Measurements from ENCODE around the gene NAV2. TPM values are rescaled to one million over a fixed set of nuclear protein-coding genes. Genes with fewer than 3 reads are reported as not detected.

NAV2 gene
- total RNA-seq, 1 donor from 2014 or later = 9.6 TPM

DNA sequence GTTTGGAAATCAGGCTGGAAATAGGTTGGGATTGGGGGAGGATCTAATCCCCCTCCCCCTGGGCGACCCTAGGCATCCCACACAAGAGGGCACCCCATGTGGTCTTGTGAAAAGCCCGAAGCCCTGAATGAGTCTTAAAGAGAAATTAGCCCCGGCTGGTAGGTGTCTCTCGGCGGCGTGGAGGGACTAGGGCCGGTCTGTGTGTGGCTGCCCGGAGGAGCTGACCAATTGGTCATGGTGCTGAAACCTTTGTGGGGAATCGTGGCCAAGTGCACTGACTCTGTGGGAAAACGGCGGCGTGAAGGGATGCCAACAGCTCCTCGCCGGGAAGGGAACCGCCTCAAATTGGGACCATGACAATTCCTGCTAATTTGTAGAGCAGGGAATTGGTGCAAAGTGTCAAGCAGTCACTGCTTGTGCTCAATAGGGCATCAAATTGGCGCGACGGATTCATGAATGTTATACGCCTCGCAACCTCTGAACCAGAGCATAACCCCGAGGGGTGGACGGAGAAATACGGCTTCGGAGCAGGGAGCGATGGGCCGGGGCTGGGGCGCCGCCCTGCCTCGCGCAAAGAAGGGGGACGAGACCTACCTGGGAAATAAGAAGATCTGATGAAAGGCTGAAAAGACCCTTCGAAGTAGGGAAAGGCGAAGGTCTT is 446.1 kb downstream of the NAV2 start:
- Histone ChIP-seq H3K4me2 (peak overlapping the region; percentile 96), H3K4me3 (peak overlapping the region; percentile 65)

DNA sequence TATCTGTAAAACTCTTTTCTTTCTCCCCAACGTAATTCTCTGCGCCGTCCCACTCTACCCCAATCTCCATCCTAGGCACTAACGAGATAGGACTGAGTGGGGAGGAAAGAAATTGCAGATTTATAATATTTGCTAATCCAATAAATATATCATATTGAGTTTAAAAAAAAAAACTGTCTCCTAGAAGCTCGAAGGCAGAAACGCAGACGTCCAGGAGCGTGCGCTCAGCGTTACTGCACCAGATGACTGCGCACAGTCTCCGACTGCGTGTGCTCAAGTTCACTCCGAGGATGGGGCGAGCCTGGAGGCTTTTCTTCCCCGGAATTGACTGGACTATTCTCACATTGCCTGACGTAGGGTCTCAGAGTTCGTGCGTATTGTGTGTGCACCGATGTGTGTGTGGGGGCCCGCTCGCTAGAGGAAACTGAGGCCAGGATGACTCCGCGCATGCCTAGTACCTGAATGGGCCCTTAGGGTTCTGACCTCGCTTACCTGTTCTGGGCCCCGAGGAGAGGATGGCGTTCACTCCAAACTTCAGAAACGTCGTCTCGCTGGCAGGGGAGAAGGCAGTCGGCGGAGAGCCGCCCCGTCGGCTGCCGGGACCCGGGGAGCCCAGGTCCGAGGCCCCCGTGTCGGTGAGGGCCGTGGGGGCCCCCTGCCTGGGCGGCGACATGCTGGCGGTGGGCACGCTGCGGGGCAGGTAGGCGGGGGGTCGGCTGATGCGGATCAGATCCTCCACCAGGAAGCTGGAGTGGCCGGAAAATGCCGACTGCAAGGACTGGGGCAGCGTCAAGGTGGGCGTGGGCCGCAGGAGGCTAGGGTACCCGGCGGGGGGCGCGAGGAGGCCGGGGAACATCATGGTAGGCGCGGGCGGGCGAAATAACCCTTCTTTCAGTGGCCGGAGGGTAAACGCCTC is 447.1 kb downstream of the NAV2 start:
- peak; percentile 36 for DNase-seq (ENCODE audit: low spot score)
- H3K36me3 Mint-ChIP-seq = peaks cover 3% of the 10 kb centered on the region
- Histone ChIP-seq H3K9ac (no peak overlapping the region), H3K27me3 (peaks cover 88% of the 10 kb centered on the region), H3K4me1 (peaks cover 82% of the 10 kb centered on the region), H3K4me2 (peak overlapping the region; percentile 96), H3K36me3 (no peaks in the 10 kb centered on the region), H4K20me1 (ENCODE audit: low read depth) (peaks cover 44% of the 10 kb centered on the region), H3K9me3 (ENCODE audit: low read depth) (no peaks in the 10 kb centered on the region), H3K4me3 (peak overlapping the region; percentile 65), H3K27ac (no peak overlapping the region), H3K79me2 (ENCODE audit: low read depth) (peaks cover 9% of the 10 kb centered on the region), H3F3A (ENCODE audit: low read depth) (peaks cover 92% of the 10 kb centered on the region), H2AFZ (replicated peaks) (no peak overlapping the region)
- H3K27ac Mint-ChIP-seq = no peak overlapping the region
- peaks cover 70% of the 10 kb centered on the region for H3K4me1 Mint-ChIP-seq
- H3K4me3 Mint-ChIP-seq = peak overlapping the region; percentile 85
- peaks cover 7% of the 10 kb centered on the region for H3K9me3 Mint-ChIP-seq
- TF ChIP-seq, protein P1, sequence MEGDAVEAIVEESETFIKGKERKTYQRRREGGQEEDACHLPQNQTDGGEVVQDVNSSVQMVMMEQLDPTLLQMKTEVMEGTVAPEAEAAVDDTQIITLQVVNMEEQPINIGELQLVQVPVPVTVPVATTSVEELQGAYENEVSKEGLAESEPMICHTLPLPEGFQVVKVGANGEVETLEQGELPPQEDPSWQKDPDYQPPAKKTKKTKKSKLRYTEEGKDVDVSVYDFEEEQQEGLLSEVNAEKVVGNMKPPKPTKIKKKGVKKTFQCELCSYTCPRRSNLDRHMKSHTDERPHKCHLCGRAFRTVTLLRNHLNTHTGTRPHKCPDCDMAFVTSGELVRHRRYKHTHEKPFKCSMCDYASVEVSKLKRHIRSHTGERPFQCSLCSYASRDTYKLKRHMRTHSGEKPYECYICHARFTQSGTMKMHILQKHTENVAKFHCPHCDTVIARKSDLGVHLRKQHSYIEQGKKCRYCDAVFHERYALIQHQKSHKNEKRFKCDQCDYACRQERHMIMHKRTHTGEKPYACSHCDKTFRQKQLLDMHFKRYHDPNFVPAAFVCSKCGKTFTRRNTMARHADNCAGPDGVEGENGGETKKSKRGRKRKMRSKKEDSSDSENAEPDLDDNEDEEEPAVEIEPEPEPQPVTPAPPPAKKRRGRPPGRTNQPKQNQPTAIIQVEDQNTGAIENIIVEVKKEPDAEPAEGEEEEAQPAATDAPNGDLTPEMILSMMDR (IDR thresholded peaks at IDR 0.05) = no peak
- peak; percentile 74 for TF ChIP-seq EZH2phosphoT487 (IDR thresholded peaks at IDR 0.05)
- peaks cover 82% of the 10 kb centered on the region for H3K27me3 Mint-ChIP-seq (ENCODE audit: insufficient read depth, low read depth)

More for the DNA sequence above, 446.1 kb downstream of the NAV2 start:
- H3K36me3 ChIP-seq = no peaks in the 10 kb centered on the region
- DNase-seq (ENCODE audit: low spot score) = peak; percentile 95
- H3K4me1 ChIP-seq = peaks cover 78% of the 10 kb centered on the region
- peaks cover 87% of the 10 kb centered on the region for H3K27me3 ChIP-seq
- peaks cover 9% of the 10 kb centered on the region for H3K79me2 ChIP-seq (ENCODE audit: low read depth)
- no peak overlapping the region for H3K9ac ChIP-seq
- H3K4me1 Mint-ChIP-seq = peaks cover 61% of the 10 kb centered on the region
- H3K4me3 Mint-ChIP-seq = peak overlapping the region; percentile 85
- TF ChIP-seq EZH2phosphoT487 (IDR thresholded peaks at IDR 0.05) (no peak), EZH2 (IDR thresholded peaks at IDR 0.05) (peak; percentile 19)
- TF ChIP-seq, protein P1 (IDR thresholded peaks at IDR 0.05) = no peak
- peaks cover 3% of the 10 kb centered on the region for H3K36me3 Mint-ChIP-seq
- peaks cover 44% of the 10 kb centered on the region for H4K20me1 ChIP-seq (ENCODE audit: low read depth)
- H3K27me3 Mint-ChIP-seq (ENCODE audit: insufficient read depth, low read depth) = peaks cover 76% of the 10 kb centered on the region
- peaks cover 92% of the 10 kb centered on the region for H3F3A ChIP-seq (ENCODE audit: low read depth)
- no peak overlapping the region for H3K27ac Mint-ChIP-seq
- H3K9me3 Mint-ChIP-seq = peaks cover 7% of the 10 kb centered on the region
- H3K9me3 ChIP-seq (ENCODE audit: low read depth) = no peaks in the 10 kb centered on the region
- H2AFZ ChIP-seq (replicated peaks) = no peak overlapping the region
- H3K27ac ChIP-seq = no peak overlapping the region

DNA sequence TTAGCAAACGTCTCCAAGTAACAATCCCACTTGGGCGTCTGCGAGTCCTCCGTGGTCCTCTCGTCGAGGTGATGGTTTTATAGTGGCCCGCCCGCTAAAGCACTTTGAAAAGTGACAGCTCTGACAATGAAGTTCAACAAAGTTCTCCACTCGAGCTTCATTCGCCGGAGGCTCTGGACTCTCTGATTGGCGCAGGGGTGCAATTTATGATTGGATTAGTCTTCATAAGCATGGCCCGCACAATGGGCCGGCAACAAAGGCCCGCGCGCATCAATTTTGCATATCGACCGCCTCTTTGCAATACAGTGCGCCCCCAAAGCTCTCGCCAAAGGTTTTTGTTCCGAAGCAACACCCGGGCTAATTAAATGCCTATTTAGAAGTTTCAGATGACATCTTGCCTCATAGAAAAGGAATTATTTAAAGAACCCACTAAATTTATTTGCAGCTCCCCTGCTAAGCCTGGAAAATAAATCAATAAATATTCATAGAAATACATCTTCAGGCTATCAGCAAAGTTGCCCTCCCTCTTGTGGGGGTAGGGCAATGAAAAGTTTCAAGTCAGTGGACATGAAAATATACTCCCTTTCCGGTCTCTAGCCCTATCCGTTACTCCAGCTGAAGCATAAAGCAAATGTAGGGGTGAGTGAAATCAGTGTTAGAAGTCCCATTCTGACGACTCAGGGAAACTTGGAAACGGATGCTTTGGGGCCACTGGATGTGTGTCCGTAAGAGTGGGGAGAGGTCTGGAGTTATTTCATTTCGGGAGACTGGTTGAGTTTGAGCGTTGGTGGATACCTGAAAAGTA is 448.0 kb downstream of the NAV2 start, which contains the start of gene DBX1:
Gene DBX1, minus strand, starts transcription at position 51 of the 805 bp plus-strand sequence. CDS start 151 bp downstream, outside the sequence.
- peaks cover 84% of the 10 kb centered on the region for H3K27me3 Mint-ChIP-seq (ENCODE audit: insufficient read depth, low read depth)
- H3K27ac ChIP-seq = no peak within 1 kb of the TSS
- peak within 1 kb of the TSS; percentile 96 for H3K4me2 ChIP-seq
- H4K20me1 ChIP-seq (ENCODE audit: low read depth) = peaks cover 44% of the 10 kb centered on the region
- H3K4me1 ChIP-seq = peaks cover 82% of the 10 kb centered on the region
- H3K9ac ChIP-seq = no peak within 1 kb of the TSS
- peaks cover 89% of the 10 kb centered on the region for H3K27me3 ChIP-seq
- H3K4me3 Mint-ChIP-seq = peak within 1 kb of the TSS; percentile 85
- DNase-seq (ENCODE audit: low spot score) = peak; percentile 30
- peaks cover 2% of the 10 kb centered on the region for H3K79me2 ChIP-seq (ENCODE audit: low read depth)
- TF ChIP-seq EZH2 (IDR thresholded peaks at IDR 0.05) = peak; percentile 23
- TF ChIP-seq, protein P1 (IDR thresholded peaks at IDR 0.05) = no peak
- H2AFZ ChIP-seq (replicated peaks) = no peak within 1 kb of the TSS
- H3F3A ChIP-seq (ENCODE audit: low read depth) = peaks cover 92% of the 10 kb centered on the region
- H3K27ac Mint-ChIP-seq = no peak within 1 kb of the TSS
- H3K4me1 Mint-ChIP-seq = peaks cover 78% of the 10 kb centered on the region
- H3K9me3 Mint-ChIP-seq = peaks cover 7% of the 10 kb centered on the region
- H3K36me3 Mint-ChIP-seq = peaks cover 3% of the 10 kb centered on the region
- H3K36me3 ChIP-seq = no peaks in the 10 kb centered on the region
- H3K4me3 ChIP-seq = peak within 1 kb of the TSS; percentile 65
- H3K9me3 ChIP-seq (ENCODE audit: low read depth) = no peaks in the 10 kb centered on the region

Measured in neural progenitor cell (in vitro differentiated cells).